Tibial artery (tissue), 4 donors: Measurements from ENCODE around the gene C15orf39.

Source experiments
- DNase-seq, 2 donors: peaks; one replicate each; pipeline ENCODE4 v3.0.0-alpha.2; 2019
- H3K27ac ChIP-seq, 2 donors: fragments of 200-600 bp; sonication (generic) in 1 of 2; 1 replicate in 1 of 2; 2 replicates in 1 of 2; pipeline ENCODE4 v1.5.1; 2018 to 2019; ENCODE audit warnings: mild to moderate bottlenecking in 1 of 2
- H3K27me3 ChIP-seq, 2 donors: fragments of 200-600 bp; sonication (generic) in 1 of 2; one replicate each; pipeline versions ENCODE4 v1.5.1 to v1.6.0; 2016 to 2019
- H3K36me3 ChIP-seq, 3 donors: fragments of 200-600 bp; sonication (generic) in 2 of 3; one replicate each; pipeline ENCODE4 v1.5.1; 2016 to 2019; ENCODE audit warnings: mild to moderate bottlenecking in 2 of 3
- H3K4me1 ChIP-seq, 4 donors: fragments of 200-600 bp; sonication (generic) in 2 of 4; 1 replicate in 3 of 4; 2 replicates in 1 of 4; pipeline ENCODE4 v1.5.1; 2016 to 2019
- H3K4me3 ChIP-seq, 2 donors: fragments of 200-600 bp; sonication (generic) in 1 of 2; 1 replicate in 1 of 2; 2 replicates in 1 of 2; pipeline ENCODE4 v1.5.1; 2018 to 2019; ENCODE audit warnings: mild to moderate bottlenecking in 2 of 2
- H3K9me3 ChIP-seq, 3 donors: fragments of 200-600 bp; sonication (generic) in 1 of 3; one replicate each; pipeline ENCODE4 v1.5.1; 2016 to 2019
- CTCF ChIP-seq, 2 experiments: fragments of 200-600 bp in 1 of 2; fragments of 450-650 bp in 1 of 2; IDR thresholded peaks; one replicate each; pipeline ENCODE4 v1.5.1; 2017 to 2019; ENCODE audit warnings: antibody characterized with exemption in 2 of 2, mild to moderate bottlenecking in 1 of 2, moderate library complexity in 1 of 2
- intact Hi-C: fragments of 100-400 bp; cut with DNase I; formaldehyde crosslinking; loops from one replicate; pipeline ENCODE4 v1.15.0; 2023; ENCODE audit warnings: low total_unique reads

The C15orf39 gene

DNA sequence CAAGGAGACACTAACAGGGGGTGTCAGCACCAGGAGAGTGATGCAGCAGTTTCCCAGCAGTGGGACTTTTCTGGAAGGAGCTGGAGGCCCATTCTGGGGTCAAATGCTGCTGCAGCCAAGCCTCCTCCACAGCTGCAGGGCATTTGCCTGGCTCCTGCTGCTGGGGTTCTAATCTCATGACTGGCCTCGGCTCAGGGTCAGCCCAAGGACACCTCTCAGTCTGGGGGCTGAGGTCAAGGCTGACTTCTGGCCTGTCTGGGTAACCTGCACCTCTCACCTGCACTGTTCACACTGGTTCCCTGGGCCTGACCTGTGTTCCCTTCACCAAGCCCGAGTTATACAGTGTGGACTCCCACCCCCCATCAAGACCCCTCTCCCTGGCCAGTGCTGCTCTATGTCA, 10.4 kb upstream of the C15orf39 start:
- TF ChIP-seq CTCF (IDR thresholded peaks at IDR 0.05) = no peak
- no peak overlapping the region for H3K27ac ChIP-seq
- peaks cover 0 to 10% (median 10%) of the 10 kb centered on the region in 4 donors for H3K4me1 ChIP-seq
- H3K36me3 ChIP-seq = no peaks in the 10 kb centered on the region
- intact Hi-C loops = no loop called here
- no peak overlapping the region for H3K4me3 ChIP-seq
- H3K27me3 ChIP-seq = no peaks in the 10 kb centered on the region
- H3K9me3 ChIP-seq = no peaks in the 10 kb centered on the region
- DNase-seq = no peak

- Histone ChIP-seq H3K4me1 (peaks cover 0 to 10% (median 10%) of the 10 kb centered on the region in 4 donors), H3K9me3 (no peaks in the 10 kb centered on the region), H3K27me3 (no peaks in the 10 kb centered on the region), H3K27ac (no peak overlapping the region), H3K4me3 (no peak overlapping the region), H3K36me3 (no peaks in the 10 kb centered on the region)
- intact Hi-C loops = no loop called here
- DNase-seq = no peak
- TF ChIP-seq CTCF (IDR thresholded peaks at IDR 0.05) = no peak
Measured at GRCh38 chr15:75192307-75192706, 9.4 kb upstream of the C15orf39 start.

GRCh38 chr15:75193272-75193671, 8.4 kb upstream of the C15orf39 start:
- no peak overlapping the region for H3K27ac ChIP-seq
- TF ChIP-seq CTCF (IDR thresholded peaks at IDR 0.05) = no peak
- no peaks in the 10 kb centered on the region for H3K36me3 ChIP-seq
- no peaks in the 10 kb centered on the region for H3K27me3 ChIP-seq
- peaks cover 0 to 10% (median 10%) of the 10 kb centered on the region in 4 donors for H3K4me1 ChIP-seq
- no peak overlapping the region for H3K4me3 ChIP-seq
- intact Hi-C loops = no loop called here
- DNase-seq = no peak
- H3K9me3 ChIP-seq = no peaks in the 10 kb centered on the region

DNA sequence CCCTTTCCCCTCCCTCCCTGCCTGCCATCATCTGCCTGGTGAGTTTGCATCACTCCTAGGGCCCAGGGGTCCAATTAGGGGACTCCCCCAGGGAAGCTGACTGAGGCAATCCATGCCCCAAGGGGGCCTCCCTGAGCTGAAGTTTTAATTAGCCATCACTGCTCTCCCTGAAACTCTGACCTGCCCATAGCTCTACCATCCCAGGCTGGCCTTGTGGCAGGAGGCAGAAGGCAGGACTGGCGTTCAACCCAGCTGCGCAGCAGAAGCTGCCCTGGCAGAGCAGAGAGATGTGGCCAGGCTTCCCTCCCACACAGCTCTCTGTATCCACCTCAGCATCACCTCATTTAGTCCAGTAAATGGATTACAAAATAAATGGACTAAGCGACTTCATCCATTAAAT, 7.7 kb upstream of the C15orf39 start:
- H3K27ac ChIP-seq = no peak overlapping the region
- H3K9me3 ChIP-seq = no peaks in the 10 kb centered on the region
- intact Hi-C loops = no loop called here
- H3K27me3 ChIP-seq = no peaks in the 10 kb centered on the region
- no peak for TF ChIP-seq CTCF (IDR thresholded peaks at IDR 0.05)
- H3K36me3 ChIP-seq = no peaks in the 10 kb centered on the region
- peaks cover 0 to 10% (median 10%) of the 10 kb centered on the region in 4 donors for H3K4me1 ChIP-seq
- DNase-seq = no peak
- no peak overlapping the region for H3K4me3 ChIP-seq

DNA sequence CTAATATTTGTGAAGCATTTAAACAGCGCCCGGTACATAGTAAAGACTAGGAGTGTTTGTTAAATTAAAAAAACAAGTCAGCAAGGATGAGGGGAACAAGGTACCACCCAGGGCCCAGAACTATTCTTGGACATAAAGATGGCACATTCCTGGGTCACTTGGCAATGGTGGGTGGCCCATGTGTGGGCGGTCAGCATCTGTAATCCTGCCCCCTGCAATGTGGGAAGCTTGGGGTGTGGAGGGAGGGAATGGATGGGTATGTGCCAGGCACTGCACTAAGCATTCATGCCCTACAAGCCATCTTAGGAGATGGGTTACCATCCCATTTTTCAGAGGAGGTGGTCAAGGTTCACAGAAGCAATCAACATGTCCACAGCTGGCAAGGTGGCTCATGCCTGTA, 7.3 kb upstream of the C15orf39 start:
- Histone ChIP-seq H3K27me3 (no peaks in the 10 kb centered on the region), H3K4me3 (no peak overlapping the region), H3K36me3 (no peaks in the 10 kb centered on the region), H3K27ac (no peak overlapping the region), H3K9me3 (no peaks in the 10 kb centered on the region), H3K4me1 (peaks cover 0 to 10% (median 10%) of the 10 kb centered on the region in 4 donors)
- no peak for DNase-seq
- TF ChIP-seq CTCF (IDR thresholded peaks at IDR 0.05) = no peak
- intact Hi-C loops = no loop called here

DNA sequence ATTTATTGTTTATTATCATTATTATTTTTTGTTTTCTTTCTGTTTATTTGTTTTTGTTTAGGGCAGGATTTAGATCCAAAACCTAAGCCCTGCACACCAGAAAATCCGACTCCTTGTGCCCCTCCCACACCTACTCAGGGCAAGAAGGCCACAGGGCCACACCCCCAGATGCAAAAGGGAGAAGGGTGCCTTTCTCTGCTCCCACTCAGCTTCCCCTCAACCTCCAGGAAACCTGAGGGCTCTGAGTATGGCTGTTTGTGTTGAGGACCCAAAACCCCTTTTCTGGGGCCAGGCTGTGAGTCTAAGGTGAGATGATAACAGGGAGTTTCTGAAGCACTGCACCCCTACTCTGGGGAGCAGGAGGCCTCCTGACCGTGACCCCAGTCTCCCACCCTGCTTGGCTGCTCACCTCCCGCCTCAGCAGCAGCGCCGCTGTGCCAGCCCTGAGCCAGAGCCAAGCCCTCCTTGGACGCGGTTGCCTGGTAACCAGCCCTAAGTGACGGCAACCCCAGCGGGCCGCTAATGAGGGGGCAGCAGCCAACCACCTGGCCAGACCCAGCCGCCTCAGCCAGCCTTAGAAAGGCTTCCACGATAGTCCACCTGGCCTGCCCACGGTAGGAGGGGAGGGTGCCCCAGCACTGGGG, 6.4 kb upstream of the C15orf39 start:
- Histone ChIP-seq H3K9me3 (no peaks in the 10 kb centered on the region), H3K27me3 (no peaks in the 10 kb centered on the region), H3K36me3 (no peaks in the 10 kb centered on the region), H3K27ac (no peak overlapping the region), H3K4me3 (no peak overlapping the region), H3K4me1 (peaks cover 0 to 14% (median 10%) of the 10 kb centered on the region in 4 donors)
- DNase-seq = no peak
- no peak for TF ChIP-seq CTCF (IDR thresholded peaks at IDR 0.05)
- intact Hi-C loops = no loop called here
